ENCODE data around the gene CCDC27. TPM values are rescaled to one million over a fixed set of nuclear protein-coding genes. Genes with fewer than 3 reads are reported as not detected.

The CCDC27 gene
- total RNA-seq, 1 experiment from 2014 or later = not detected

DNA sequence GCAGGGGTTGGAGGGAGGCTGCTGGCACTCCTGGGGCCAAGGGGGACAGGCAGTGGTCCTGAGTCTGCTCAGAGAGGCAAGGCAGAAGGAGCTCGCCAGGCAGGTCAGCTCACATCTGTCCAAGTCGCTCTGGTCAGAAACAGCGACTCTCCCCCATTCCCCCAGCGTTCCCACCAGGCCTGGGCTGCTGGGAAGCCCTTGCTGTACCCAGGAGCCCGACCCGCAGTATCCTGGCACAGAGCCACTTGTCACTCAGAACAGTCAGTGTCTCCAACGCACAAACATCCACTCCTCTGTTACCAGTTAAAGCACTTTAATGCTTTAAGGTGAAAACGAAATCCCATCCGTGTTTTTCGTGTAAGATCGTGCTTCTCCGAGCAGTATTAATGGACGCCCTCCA, 16.6 kb upstream of the CCDC27 start:
- no peaks in the 10 kb centered on the region for H3K27me3 ChIP-seq (replicated peaks)
- DNase-seq (ENCODE audit: low read depth in 1 of 2, low spot score in 2 of 2) = no peak
- no peaks in the 10 kb centered on the region for H3K4me1 ChIP-seq (replicated peaks)
- H3K27ac ChIP-seq = no peak overlapping the region
- H3K9me3 ChIP-seq (replicated peaks) = no peaks in the 10 kb centered on the region
- no peaks in the 10 kb centered on the region; the same call in 1 of the 2 replicates for H3K36me3 ChIP-seq
- H3K4me3 ChIP-seq = no peak overlapping the region

DNA sequence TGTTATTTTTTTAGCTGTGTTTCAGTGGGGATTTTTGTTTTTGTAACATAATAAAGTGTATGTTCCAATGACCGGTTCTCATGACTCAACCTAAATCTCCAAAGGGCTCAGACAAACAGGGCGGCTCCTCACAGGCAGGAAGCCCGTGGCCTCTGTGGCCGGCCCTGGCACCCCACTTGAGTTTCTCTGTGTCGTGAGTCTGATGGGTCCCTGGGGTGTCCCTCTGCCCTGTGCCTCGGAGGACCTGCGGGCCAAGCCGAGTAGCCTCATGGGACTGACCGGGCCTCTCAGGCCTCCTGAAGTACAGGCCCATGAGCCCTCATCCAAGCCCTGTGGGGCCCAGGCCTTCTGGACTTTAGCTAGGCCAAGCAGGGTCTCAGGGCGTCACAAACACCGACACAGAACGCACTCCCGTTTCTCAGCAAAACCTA, 16.1 kb upstream of the CCDC27 start:
- H3K4me1 ChIP-seq (replicated peaks) = no peaks in the 10 kb centered on the region
- no peak overlapping the region for H3K27ac ChIP-seq
- no peak overlapping the region for H3K4me3 ChIP-seq
- H3K36me3 ChIP-seq = no peaks in the 10 kb centered on the region; the same call in 1 of the 2 replicates
- H3K9me3 ChIP-seq (replicated peaks) = no peaks in the 10 kb centered on the region
- H3K27me3 ChIP-seq (replicated peaks) = no peaks in the 10 kb centered on the region
- DNase-seq (ENCODE audit: low read depth in 1 of 2, low spot score in 2 of 2) = no peak

DNA sequence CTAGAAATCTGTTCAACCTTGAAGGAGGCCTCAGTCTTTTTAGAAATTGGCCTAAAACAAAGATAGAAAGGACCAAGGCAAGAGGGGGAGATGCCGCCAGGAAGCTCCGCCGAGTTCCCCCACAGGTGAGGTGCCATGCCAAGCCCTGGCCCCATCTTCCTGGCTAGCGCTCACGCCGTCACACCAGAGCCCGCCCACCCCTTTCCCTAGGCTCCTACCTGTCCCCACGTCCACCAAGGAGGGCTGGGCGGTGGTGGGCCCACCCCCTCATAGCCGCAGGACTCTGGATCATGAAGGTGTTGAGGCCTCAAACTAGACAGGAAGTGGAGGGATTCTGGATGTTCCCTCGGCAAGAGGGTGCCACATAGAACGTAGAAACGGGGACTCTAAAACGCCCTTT, 15.5 kb upstream of the CCDC27 start:
- DNase-seq (ENCODE audit: low read depth in 1 of 2, low spot score in 2 of 2) = no peak
- H3K27me3 ChIP-seq (replicated peaks) = no peaks in the 10 kb centered on the region
- H3K9me3 ChIP-seq (replicated peaks) = no peaks in the 10 kb centered on the region
- no peak overlapping the region for H3K27ac ChIP-seq
- no peak overlapping the region for H3K4me3 ChIP-seq
- no peaks in the 10 kb centered on the region for H3K4me1 ChIP-seq (replicated peaks)
- H3K36me3 ChIP-seq = no peaks in the 10 kb centered on the region; the same call in 1 of the 2 replicates

DNA sequence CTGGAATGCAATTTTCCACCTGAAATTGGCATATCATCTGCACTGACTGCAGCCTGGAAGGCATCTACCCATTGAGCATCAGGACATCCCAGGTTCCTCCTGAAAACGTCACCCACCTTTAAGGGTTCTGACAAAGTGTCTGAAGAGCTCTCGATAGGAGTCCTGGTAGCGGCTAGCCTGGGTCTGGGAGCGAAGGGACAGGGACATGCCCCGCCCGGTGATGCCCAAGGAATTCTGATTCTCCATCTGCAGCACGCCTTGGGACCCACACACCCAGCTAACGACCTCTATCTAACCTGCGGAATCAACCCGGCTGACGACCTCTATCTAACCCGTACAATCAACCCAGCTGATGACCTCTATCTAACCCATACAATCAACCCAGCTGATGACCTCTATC, 13.3 kb upstream of the CCDC27 start:
- DNase-seq (ENCODE audit: low read depth in 1 of 2, low spot score in 2 of 2) = no peak
- H3K36me3 ChIP-seq = peaks cover 2% of the 10 kb centered on the region; the same call in 1 of the 2 replicates
- no peak overlapping the region for H3K27ac ChIP-seq
- H3K4me3 ChIP-seq = no peak overlapping the region
- no peaks in the 10 kb centered on the region for H3K27me3 ChIP-seq (replicated peaks)
- no peaks in the 10 kb centered on the region for H3K4me1 ChIP-seq (replicated peaks)
- no peaks in the 10 kb centered on the region for H3K9me3 ChIP-seq (replicated peaks)

DNA sequence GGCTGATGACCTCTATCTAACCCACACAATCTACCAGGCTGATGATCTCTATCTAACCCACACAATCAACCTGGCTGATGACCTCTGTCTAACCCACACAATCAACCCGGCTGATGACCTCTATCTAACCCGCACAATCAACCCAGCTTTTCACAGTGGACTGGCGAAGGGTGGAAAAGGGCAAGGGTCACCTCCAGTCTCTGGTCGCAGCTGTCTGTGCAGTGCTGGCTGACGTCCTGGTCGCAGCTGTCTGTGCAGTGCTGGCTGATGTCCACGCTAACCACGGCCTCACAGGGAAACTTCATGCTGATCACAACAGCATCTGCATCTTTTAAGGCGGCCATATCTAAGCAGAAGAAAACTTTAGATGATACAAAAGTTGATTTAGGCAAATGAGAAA, 12.2 kb upstream of the CCDC27 start:
- H3K36me3 ChIP-seq = peaks cover 2% of the 10 kb centered on the region; the same call in 1 of the 2 replicates
- H3K27me3 ChIP-seq (replicated peaks) = no peaks in the 10 kb centered on the region
- no peak overlapping the region for H3K4me3 ChIP-seq
- H3K9me3 ChIP-seq (replicated peaks) = no peaks in the 10 kb centered on the region
- no peaks in the 10 kb centered on the region for H3K4me1 ChIP-seq (replicated peaks)
- DNase-seq (ENCODE audit: low read depth in 1 of 2, low spot score in 2 of 2) = no peak
- H3K27ac ChIP-seq = no peak overlapping the region

DNA sequence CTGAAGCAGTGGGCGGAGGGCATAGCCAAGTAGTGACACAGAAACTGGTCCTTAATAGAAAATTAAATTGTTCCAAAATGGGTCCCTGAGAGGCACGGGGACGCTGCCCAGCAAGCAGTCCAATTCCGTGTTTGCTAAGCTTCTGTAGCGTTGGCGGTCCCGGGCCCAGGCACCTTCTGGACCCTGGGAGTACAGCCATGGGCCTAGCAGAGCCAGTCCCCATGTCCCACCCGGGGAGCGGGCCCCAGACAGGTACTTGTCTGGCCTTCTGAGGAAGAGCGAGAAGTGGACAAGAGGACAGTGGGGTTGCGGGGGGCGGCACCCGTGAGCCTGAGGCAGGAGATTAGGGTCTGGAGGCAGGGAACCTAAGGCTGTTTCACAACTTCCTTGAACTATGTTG, 11.5 kb upstream of the CCDC27 start:
- Histone ChIP-seq H3K36me3 (peaks cover 2% of the 10 kb centered on the region; the same call in 1 of the 2 replicates), H3K27me3 (replicated peaks) (no peaks in the 10 kb centered on the region), H3K9me3 (replicated peaks) (no peaks in the 10 kb centered on the region), H3K27ac (no peak overlapping the region), H3K4me1 (replicated peaks) (no peaks in the 10 kb centered on the region), H3K4me3 (no peak overlapping the region)
- DNase-seq (ENCODE audit: low read depth in 1 of 2, low spot score in 2 of 2) = no peak

DNA sequence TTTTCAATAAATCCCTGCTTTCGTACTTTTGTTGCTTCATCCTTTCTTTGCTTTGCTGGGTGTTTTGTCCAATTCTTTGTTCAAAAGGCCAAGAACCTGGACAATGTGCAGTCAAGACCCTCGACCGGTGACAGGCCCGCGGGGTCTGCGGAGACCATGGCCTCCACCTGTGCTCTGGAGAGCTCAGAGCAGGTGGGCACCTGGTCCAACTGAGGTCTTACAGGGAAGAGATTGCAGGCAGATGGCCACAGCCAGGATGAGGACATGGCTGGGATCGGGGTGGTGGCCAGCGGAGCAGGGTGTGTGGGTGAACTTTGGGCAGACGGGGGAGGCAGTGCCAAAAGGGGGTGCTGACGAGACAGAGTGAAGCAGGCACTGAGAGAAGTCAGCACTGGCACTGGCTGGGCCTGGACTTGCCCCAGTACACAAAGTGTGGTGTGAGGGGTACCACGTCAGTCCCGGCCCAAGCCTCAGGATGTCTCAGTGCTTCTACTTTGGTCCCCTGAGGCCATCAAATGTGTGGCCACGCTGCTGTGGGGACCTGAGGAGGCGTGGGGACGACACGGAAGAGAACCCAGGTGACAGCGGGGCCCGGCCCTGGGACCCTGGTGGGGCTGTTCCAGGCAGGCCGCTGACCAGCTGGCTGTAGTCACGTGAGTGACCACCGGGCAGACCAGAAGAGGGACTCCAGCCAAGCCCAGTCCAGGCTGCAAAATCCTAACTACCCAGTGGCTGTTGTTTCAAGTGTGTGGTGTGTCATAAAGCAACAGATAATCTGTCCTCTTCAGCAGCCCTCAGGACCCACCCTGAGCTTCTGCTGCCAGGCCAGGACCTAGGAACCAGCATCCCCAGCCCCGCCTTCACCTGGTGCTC, 10.4 kb upstream of the CCDC27 start:
- peaks cover 4% of the 10 kb centered on the region for H3K4me1 ChIP-seq (replicated peaks)
- no peak overlapping the region for H3K4me3 ChIP-seq
- H3K9me3 ChIP-seq (replicated peaks) = no peaks in the 10 kb centered on the region
- H3K27me3 ChIP-seq (replicated peaks) = no peaks in the 10 kb centered on the region
- no peak overlapping the region for H3K27ac ChIP-seq
- peaks cover 2% of the 10 kb centered on the region; the same call in 1 of the 2 replicates for H3K36me3 ChIP-seq
- no peak for DNase-seq (ENCODE audit: low read depth in 1 of 2, low spot score in 2 of 2)

DNA sequence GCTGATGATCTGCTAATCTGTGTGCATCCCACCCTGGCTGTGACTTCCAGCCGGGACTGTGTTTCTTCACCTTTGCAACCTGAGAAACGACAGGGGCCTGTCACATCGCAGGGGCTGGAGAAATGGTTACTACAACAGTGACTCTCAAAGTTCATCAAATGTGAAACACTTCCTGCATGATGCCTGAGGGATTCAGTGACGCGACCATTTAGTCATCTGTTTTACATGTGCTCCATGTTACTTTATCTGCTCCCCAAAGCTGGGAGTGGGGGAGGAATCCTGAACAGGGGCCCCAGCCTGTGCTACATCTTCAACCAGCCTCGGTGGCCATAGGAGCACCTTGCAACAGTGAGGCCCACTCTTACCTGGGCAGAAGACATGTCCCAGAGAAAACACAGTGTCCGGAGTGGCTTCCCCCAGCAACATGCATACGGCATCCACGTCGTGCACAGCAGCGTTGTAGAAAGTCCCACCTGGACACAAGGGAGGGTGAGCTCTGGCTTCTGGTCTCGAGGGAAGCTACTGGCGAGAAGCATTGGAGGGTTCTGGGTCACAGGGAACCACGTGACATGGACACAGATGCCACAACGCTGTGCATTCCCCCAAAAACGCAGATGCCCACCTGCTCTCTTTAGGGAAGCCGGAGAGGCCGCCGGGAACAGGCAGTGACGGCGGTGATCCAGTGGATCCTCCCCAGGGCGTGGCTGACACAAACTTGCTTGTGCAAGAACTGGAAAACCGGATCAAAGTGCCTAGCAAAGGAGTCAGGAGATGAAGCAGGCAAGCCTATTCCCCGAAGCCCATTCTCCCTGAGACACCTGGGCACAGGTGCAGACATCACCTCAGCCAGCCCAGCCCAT, 9.6 kb upstream of the CCDC27 start:
- peaks cover 9% of the 10 kb centered on the region for H3K4me1 ChIP-seq (replicated peaks)
- H3K27ac ChIP-seq = no peak overlapping the region
- DNase-seq (ENCODE audit: low read depth in 1 of 2, low spot score in 2 of 2) = no peak
- no peaks in the 10 kb centered on the region for H3K27me3 ChIP-seq (replicated peaks)
- H3K4me3 ChIP-seq = no peak overlapping the region
- no peaks in the 10 kb centered on the region for H3K9me3 ChIP-seq (replicated peaks)
- peaks cover 4% of the 10 kb centered on the region; the same call in 1 of the 2 replicates for H3K36me3 ChIP-seq

DNA sequence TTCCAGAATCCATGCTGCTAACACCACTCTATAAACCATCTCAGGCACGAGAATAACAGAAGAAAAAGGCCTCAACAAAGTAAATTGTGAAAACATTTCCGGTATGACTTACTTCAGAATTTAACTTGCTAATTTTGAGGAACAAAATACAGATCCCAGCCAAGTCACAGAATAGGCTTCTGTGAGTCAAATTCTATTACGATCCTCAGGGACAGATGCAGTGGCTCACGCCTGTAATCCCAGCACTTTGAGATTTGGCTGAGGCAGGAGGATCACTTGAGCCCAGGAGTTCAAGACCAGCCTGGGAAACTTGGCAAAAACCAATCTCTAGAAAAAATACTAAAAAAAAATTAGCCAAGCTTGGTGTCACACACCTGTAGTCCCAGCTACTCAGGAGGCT, 8.8 kb upstream of the CCDC27 start:
- no peak overlapping the region for H3K27ac ChIP-seq
- peaks cover 4% of the 10 kb centered on the region; the same call in 1 of the 2 replicates for H3K36me3 ChIP-seq
- H3K4me1 ChIP-seq (replicated peaks) = peaks cover 11% of the 10 kb centered on the region
- H3K9me3 ChIP-seq (replicated peaks) = no peaks in the 10 kb centered on the region
- DNase-seq (ENCODE audit: low read depth in 1 of 2, low spot score in 2 of 2) = no peak
- H3K27me3 ChIP-seq (replicated peaks) = no peaks in the 10 kb centered on the region
- no peak overlapping the region for H3K4me3 ChIP-seq

DNA sequence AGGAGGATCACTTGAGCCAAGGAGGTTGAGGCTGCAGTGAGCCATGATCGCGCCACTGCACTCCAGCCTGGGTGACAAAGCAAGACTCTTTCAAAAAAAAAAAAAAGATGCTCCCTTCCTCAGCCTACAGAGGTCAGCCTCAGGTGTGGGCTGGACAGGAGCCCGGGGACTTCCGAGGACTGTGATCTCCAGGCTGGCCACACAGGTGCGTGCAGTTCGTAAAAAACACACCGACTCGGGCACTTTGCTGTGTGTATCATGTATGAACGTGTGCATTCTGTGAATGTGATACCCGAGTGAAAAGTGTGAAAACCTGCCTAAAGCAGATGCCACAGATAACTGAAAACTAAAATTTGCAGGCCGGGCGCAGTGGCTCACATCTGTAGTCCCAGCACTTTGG, 8.4 kb upstream of the CCDC27 start:
- Histone ChIP-seq H3K27me3 (replicated peaks) (no peaks in the 10 kb centered on the region), H3K4me1 (replicated peaks) (peaks cover 11% of the 10 kb centered on the region), H3K4me3 (no peak overlapping the region), H3K27ac (no peak overlapping the region), H3K36me3 (peaks cover 4% of the 10 kb centered on the region; the same call in 1 of the 2 replicates), H3K9me3 (replicated peaks) (no peaks in the 10 kb centered on the region)
- DNase-seq (ENCODE audit: low read depth in 1 of 2, low spot score in 2 of 2) = no peak

DNA sequence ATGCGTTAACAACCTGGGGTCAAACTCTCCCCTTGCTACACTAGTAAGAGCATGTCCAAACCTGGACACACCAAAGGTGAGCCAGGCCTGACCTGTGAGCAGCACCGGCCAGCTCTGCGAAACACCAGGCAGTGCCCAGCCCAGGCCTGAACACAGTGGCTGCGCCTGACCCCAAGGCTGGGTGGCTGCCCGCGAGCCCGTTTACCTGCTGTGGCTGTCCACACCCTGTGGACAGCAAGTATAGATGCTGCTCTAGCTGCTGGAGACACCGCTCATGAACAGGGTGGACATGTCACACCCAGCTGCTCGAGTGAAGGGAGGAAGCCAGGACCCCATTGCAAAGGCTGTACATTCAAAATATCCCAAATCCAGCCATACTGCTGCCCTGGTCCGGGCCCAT, 7.6 kb upstream of the CCDC27 start:
- Histone ChIP-seq H3K27me3 (replicated peaks) (peaks cover 5% of the 10 kb centered on the region; the same call in 1 of the 2 replicates), H3K4me3 (no peak overlapping the region), H3K36me3 (peaks cover 4% of the 10 kb centered on the region; the same call in 1 of the 2 replicates), H3K27ac (no peak overlapping the region), H3K4me1 (replicated peaks) (peaks cover 11% of the 10 kb centered on the region), H3K9me3 (replicated peaks) (no peaks in the 10 kb centered on the region)
- no peak for DNase-seq (ENCODE audit: low read depth in 1 of 2, low spot score in 2 of 2)

DNA sequence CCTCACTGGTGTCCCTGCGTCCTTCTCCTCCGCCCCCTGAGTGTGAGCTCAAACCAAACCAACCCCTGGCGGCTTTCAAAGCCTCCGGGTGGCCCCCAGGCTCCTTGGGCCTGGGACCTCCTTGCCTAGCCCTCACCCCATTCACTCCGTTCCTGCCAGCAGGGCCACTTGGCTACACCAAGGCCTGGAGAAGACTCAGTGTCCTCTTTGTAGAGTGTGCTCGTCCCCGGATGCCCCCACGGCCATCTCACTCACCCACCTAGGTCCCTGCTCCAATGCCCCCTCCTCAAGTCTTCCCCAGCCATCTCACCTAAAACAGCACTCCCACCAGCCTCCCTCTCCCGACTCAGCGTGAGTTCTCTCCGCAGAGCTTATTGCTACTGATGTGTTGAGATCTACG, 7.2 kb upstream of the CCDC27 start:
- peaks cover 4% of the 10 kb centered on the region; the same call in 1 of the 2 replicates for H3K36me3 ChIP-seq
- peaks cover 11% of the 10 kb centered on the region for H3K4me1 ChIP-seq (replicated peaks)
- no peak overlapping the region for H3K27ac ChIP-seq
- no peak for DNase-seq (ENCODE audit: low read depth in 1 of 2, low spot score in 2 of 2)
- no peaks in the 10 kb centered on the region for H3K9me3 ChIP-seq (replicated peaks)
- H3K4me3 ChIP-seq = no peak overlapping the region
- peaks cover 5% of the 10 kb centered on the region; the same call in 1 of the 2 replicates for H3K27me3 ChIP-seq (replicated peaks)

DNA sequence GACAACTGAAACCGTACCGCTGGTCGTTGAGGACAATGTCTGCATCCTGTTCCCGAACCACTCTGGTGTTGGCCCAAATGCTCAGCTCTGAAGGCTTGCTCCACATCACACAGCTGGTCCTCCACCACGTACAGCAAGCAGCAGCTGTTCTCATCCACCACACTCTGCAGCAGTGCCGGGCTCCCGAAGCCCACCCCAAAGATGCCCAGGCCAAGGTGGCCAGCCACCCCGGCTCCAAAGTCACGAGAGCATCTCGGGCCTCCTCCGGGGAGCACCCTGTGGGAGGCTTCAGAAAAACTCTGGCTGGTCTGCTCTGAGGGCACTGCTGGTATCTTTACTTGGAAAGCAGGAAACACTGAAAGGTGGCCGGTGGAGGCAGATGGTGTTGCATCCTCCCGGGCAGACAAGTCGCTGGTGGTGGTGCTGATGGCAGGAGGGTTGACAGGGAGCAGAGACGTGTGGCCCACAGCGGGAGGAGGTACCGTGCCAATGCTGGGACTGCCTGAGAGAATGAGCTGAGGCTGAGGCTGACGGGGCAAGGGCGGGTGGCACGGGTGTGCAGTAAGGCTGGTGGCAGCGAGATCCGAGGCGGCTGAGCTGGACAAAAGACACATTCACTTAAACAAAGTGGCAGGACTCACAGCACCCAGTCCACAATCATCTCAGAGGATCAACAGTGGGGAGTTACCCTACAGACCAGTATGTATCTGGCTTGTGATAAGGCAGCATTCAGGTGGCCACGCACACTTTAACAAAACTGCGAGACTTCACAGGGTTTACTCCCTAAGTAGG, 6.5 kb upstream of the CCDC27 start:
- H3K27me3 ChIP-seq (replicated peaks) = peaks cover 8% of the 10 kb centered on the region; the same call in 1 of the 2 replicates
- H3K27ac ChIP-seq = no peak overlapping the region
- H3K4me3 ChIP-seq = no peak overlapping the region
- peaks cover 4% of the 10 kb centered on the region; the same call in 1 of the 2 replicates for H3K36me3 ChIP-seq
- peaks cover 11% of the 10 kb centered on the region for H3K4me1 ChIP-seq (replicated peaks)
- DNase-seq (ENCODE audit: low read depth in 1 of 2, low spot score in 2 of 2) = no peak
- H3K9me3 ChIP-seq (replicated peaks) = no peaks in the 10 kb centered on the region

Measured in SJSA1 (cell line).